Measurements from ENCODE around the gene LRP5. TPM values are rescaled to one million over a fixed set of nuclear protein-coding genes. Genes with fewer than 3 reads are reported as not detected.

LRP5 gene
- total and polyA plus RNA-seq, 9 of the 15 experiments (the other 6 are each of a cell fraction or from before 2014, with no cell fraction given), result 0.48 to 44.2 (median 13.5) TPM

GRCh38 chr11:68346462-68346790, 34.0 kb downstream of the LRP5 start:
- Histone ChIP-seq H3K4me2 (ENCODE audit: insufficient read depth, low read length) (no peak overlapping the region), H3K36me3 (ENCODE audit: control insufficient read depth, insufficient read depth, low read length) (peaks cover 29% of the 10 kb centered on the region; the same call in 1 of the 3 replicates), H3K9me3 (replicated peaks; ENCODE audit: control insufficient read depth, insufficient read depth, low read depth, low read length) (no peaks in the 10 kb centered on the region), H2AFZ (ENCODE audit: low read depth, low read length) (no peak overlapping the region), H3K4me3 (no peak overlapping the region), H3K27ac (ENCODE audit: extremely low read depth, low read depth, low read length) (no peak overlapping the region), H3K9ac (ENCODE audit: insufficient read depth in 1 of 2, low read depth in 2 of 2, low read length in 2 of 2) (peak overlapping the region in 1 of 2 experiments; percentile 59; a peak in 1 of 4 replicates), H3K4me1 (replicated peaks in 1 of 2; ENCODE audit: control insufficient read depth in 2 of 2, insufficient read depth in 2 of 2, low read length in 2 of 2) (peaks cover 15 to 58% of the 10 kb centered on the region in 2 experiments; a peak in 4 of 5 replicates), H4K20me1 (replicated peaks; ENCODE audit: control insufficient read depth, insufficient read depth, low read length) (peaks cover 12% of the 10 kb centered on the region), H3K27me3 (ENCODE audit: control insufficient read depth in 2 of 2, insufficient read depth in 2 of 2, low read length in 2 of 2) (no peaks in the 10 kb centered on the region), H3K79me2 (ENCODE audit: control insufficient read depth, insufficient read depth, low read length) (peaks cover 45% of the 10 kb centered on the region), H3K9me1 (ENCODE audit: control insufficient read depth, insufficient read depth, low read length) (peaks cover 3% of the 10 kb centered on the region)
- TF ChIP-seq NR4A1 (CRISPR knock-in tag; IDR thresholded peaks at IDR 0.05) (no peak), NR4A1 (tag; IDR thresholded peaks at IDR 0.05) (no peak), RBM17 (IDR thresholded peaks at IDR 0.05; ENCODE audit: borderline replicate concordance, low read depth, low read length) (no peak), TBL1XR1 (IDR thresholded peaks at IDR 0.05; ENCODE audit: low read length in 2 of 2) (no peak), CREB1 (IDR thresholded peaks at IDR 0.05) (no peak), CREB1 (CRISPR knock-in tag; IDR thresholded peaks at IDR 0.05) (no peak), NFE2 (IDR thresholded peaks at IDR 0.05; ENCODE audit: low read depth) (no peak), HIVEP1 (CRISPR knock-in tag; IDR thresholded peaks at IDR 0.05) (no peak), RBFOX2 (IDR thresholded peaks at IDR 0.05; ENCODE audit: low read depth, low read length) (no peak), ZNF354B (CRISPR knock-in tag; IDR thresholded peaks at IDR 0.05) (no peak), HNRNPLL (IDR thresholded peaks at IDR 0.05; ENCODE audit: low read depth, low read length, poor library complexity, severe bottlenecking) (no peak), FOXO4 (CRISPR knock-in tag; IDR thresholded peaks at IDR 0.05) (no peak), CHD4 (IDR thresholded peaks at IDR 0.05; ENCODE audit: insufficient read depth, insufficient replicate concordance, low read depth, low read length, poor library complexity, severe bottlenecking) (no peak), ETS1 (conservative IDR thresholded peaks at IDR 0.05; ENCODE audit: control insufficient read depth, low read depth, low read length) (no peak), ZBTB1 (CRISPR knock-in tag; IDR thresholded peaks at IDR 0.05; ENCODE audit: borderline replicate concordance, low read depth) (no peak), CSDE1 (IDR thresholded peaks at IDR 0.05) (no peak), ZNF431 (CRISPR knock-in tag; IDR thresholded peaks at IDR 0.05) (no peak)
- ChIA-PET CTCF (ENCODE audit: low intra/inter-chr PET ratio) (no interaction called here), POLR2A (interaction anchor here (0.6 to 1.2 kb wide), 5 partner anchors 9 to 75 kb away, joined by 3 to 6 read pairs (median 3); no protein-coding TSS in a partner anchor)
- ATAC-seq (no peak), FAIRE-seq (no peak), DNase-seq (ENCODE audit: extremely low read depth in 1 of 4, low spot score in 3 of 4) (no peak)
- intact Hi-C loops (cut with micrococcal nuclease) (no loop called here), in situ Hi-C loops (cut with MboI) (no loop called here)
- WGBS (ENCODE audit: insufficient coverage, low coverage, missing lambda C conversion rate), result 90% methylated on average over 2 of the region's 2 CpGs
- no TSS peak for BruUV-seq (replicated peaks)

Data from K562 (cell line).